ENCODE results near the gene DDTL. TPM values are rescaled to one million over a fixed set of nuclear protein-coding genes. Genes with fewer than 3 reads are reported as not detected.
"Not testable (repeated sequence)": the region's sequence is repeated elsewhere in the genome, so short reads cannot be mapped to it uniquely, and the experiment has no call there.

DDTL gene
- total RNA-seq = 0.75 and 1.2 TPM in 2 replicates

GRCh38 chr22:23966568-23966967 lies at the start of gene DDTL:
DDTL (plus strand) TSS chr22:23966888; CDS start chr22:23966915, 27 bp downstream.
- not testable (repeated sequence) for H3K4me3 ChIP-seq (ENCODE audit: low read depth, low read length); H3K27me3 ChIP-seq (ENCODE audit: control insufficient read depth, insufficient read depth, low read length); H3K36me3 ChIP-seq (ENCODE audit: control insufficient read depth, insufficient read depth, low read length); DNase-seq (ENCODE audit: low read depth)

GRCh38 chr22:23920267-23920611 lies 46.4 kb upstream of the DDTL start:
- not testable (repeated sequence) for H3K36me3 ChIP-seq (ENCODE audit: control insufficient read depth, insufficient read depth, low read length); H3K4me3 ChIP-seq (ENCODE audit: low read depth, low read length); H3K27me3 ChIP-seq (ENCODE audit: control insufficient read depth, insufficient read depth, low read length); DNase-seq (ENCODE audit: low read depth)

GRCh38 chr22:23921586-23922201 lies 45.0 kb upstream of the DDTL start:
- not testable (repeated sequence) for H3K36me3 ChIP-seq (ENCODE audit: control insufficient read depth, insufficient read depth, low read length); DNase-seq (ENCODE audit: low read depth)

GRCh38 chr22:23922921-23923320 lies 43.8 kb upstream of the DDTL start:
- no peaks in the 10 kb centered on the region for H3K36me3 ChIP-seq (ENCODE audit: control insufficient read depth, insufficient read depth, low read length)
- H3K27me3 ChIP-seq (ENCODE audit: control insufficient read depth, insufficient read depth, low read length) = no peaks in the 10 kb centered on the region
- H3K4me3 ChIP-seq (ENCODE audit: low read depth, low read length) = no peak overlapping the region
- no peak for TF ChIP-seq CTCF (IDR thresholded peaks at IDR 0.05; ENCODE audit: insufficient read depth, low read length, poor library complexity, severe bottlenecking)
- no peak for DNase-seq (ENCODE audit: low read depth)

More at GRCh38 chr22:23921586-23922201, 45.0 kb upstream of the DDTL start:
- H3K27me3 ChIP-seq (ENCODE audit: control insufficient read depth, insufficient read depth, low read length); H3K4me3 ChIP-seq (ENCODE audit: low read depth, low read length): not testable (repeated sequence)

- no peak overlapping the region for H3K4me3 ChIP-seq (ENCODE audit: low read depth, low read length)
- no peak for DNase-seq (ENCODE audit: low read depth)
- no peaks in the 10 kb centered on the region for H3K27me3 ChIP-seq (ENCODE audit: control insufficient read depth, insufficient read depth, low read length)
- no peaks in the 10 kb centered on the region for H3K36me3 ChIP-seq (ENCODE audit: control insufficient read depth, insufficient read depth, low read length)
- TF ChIP-seq CTCF (IDR thresholded peaks at IDR 0.05; ENCODE audit: insufficient read depth, low read length, poor library complexity, severe bottlenecking) = no peak
These were observed 41.6 kb upstream of the DDTL start for GRCh38 chr22:23925020-23925606.

- Histone ChIP-seq H3K4me3 (ENCODE audit: low read depth, low read length) (no peak overlapping the region), H3K27me3 (ENCODE audit: control insufficient read depth, insufficient read depth, low read length) (no peaks in the 10 kb centered on the region), H3K36me3 (ENCODE audit: control insufficient read depth, insufficient read depth, low read length) (no peaks in the 10 kb centered on the region)
- DNase-seq (ENCODE audit: low read depth) = no peak
- no peak for TF ChIP-seq CTCF (IDR thresholded peaks at IDR 0.05; ENCODE audit: insufficient read depth, low read length, poor library complexity, severe bottlenecking)
These were observed 40.1 kb upstream of the DDTL start for GRCh38 chr22:23926561-23926960.

GRCh38 chr22:23938328-23939016 lies 28.2 kb upstream of the DDTL start:
- no peak for TF ChIP-seq CTCF (IDR thresholded peaks at IDR 0.05; ENCODE audit: insufficient read depth, low read length, poor library complexity, severe bottlenecking)
- Histone ChIP-seq H3K27me3 (ENCODE audit: control insufficient read depth, insufficient read depth, low read length) (no peaks in the 10 kb centered on the region), H3K36me3 (ENCODE audit: control insufficient read depth, insufficient read depth, low read length) (no peaks in the 10 kb centered on the region), H3K4me3 (ENCODE audit: low read depth, low read length) (no peak overlapping the region)
- DNase-seq (ENCODE audit: low read depth) = no peak

Data from kidney epithelial cell (primary cell).